ENCODE data around the gene RAB6B. TPM values are rescaled to one million over a fixed set of nuclear protein-coding genes. Genes with fewer than 3 reads are reported as not detected.

Gene RAB6B
- total RNA-seq, 1 experiment from 2014 or later = 0.52 TPM

DNA sequence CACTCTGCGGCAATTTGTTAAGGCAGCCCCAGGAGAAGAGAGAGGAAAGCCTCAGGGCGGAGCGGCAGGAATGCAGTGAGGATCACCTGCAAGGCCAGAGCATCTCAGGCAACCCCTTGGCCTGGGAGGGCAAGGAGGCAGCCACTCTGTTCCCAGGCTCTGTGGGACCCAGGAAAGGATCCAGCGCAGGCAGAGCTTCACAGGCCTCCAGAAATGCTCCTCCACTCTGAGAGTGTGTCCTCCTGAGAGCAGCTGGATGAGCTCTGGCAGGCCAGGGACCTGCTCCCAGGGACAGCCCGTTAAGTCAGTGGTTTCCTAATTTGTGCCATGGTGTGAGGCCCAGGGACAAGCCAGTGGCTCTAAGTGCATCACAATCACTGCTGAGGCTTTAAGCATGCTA, 35.2 kb downstream of the RAB6B start:
- no peak overlapping the region for H3K4me3 ChIP-seq
- H3F3A ChIP-seq (ENCODE audit: insufficient read depth, low read depth) = no peaks in the 10 kb centered on the region
- H3K9me3 ChIP-seq (ENCODE audit: insufficient read depth, low read depth) = no peaks in the 10 kb centered on the region
- POLR2A ChIA-PET (ENCODE audit: unreplicated experiment) = no interaction called here
- no peak for DNase-seq
- H3K27ac ChIP-seq = no peak overlapping the region
- BruUV-seq (replicated peaks) = no TSS peak
- H3K36me3 ChIP-seq (ENCODE audit: low read depth) = no peaks in the 10 kb centered on the region
- TF ChIP-seq EZH2 (IDR thresholded peaks at IDR 0.05; ENCODE audit: low read depth) (no peak), CTCF (conservative IDR thresholded peaks at IDR 0.05) (no peak)
- H3K4me1 ChIP-seq (replicated peaks; ENCODE audit: insufficient read depth) = no peaks in the 10 kb centered on the region
- peaks cover 34% of the 10 kb centered on the region for H3K27me3 ChIP-seq (ENCODE audit: insufficient read depth, low read depth)
- no peaks in the 10 kb centered on the region for H4K20me1 ChIP-seq (ENCODE audit: insufficient read depth)
- no peak overlapping the region for H3K4me2 ChIP-seq
- CTCF ChIA-PET = no interaction called here
- H3K79me2 ChIP-seq (ENCODE audit: low read depth) = no peaks in the 10 kb centered on the region
- intact Hi-C loops (cut with micrococcal nuclease; ENCODE audit: unreplicated experiment) = no loop called here
- H3K9me2 ChIP-seq (ENCODE audit: insufficient read depth) = no peaks in the 10 kb centered on the region
- no peak overlapping the region for H2AFZ ChIP-seq

DNA sequence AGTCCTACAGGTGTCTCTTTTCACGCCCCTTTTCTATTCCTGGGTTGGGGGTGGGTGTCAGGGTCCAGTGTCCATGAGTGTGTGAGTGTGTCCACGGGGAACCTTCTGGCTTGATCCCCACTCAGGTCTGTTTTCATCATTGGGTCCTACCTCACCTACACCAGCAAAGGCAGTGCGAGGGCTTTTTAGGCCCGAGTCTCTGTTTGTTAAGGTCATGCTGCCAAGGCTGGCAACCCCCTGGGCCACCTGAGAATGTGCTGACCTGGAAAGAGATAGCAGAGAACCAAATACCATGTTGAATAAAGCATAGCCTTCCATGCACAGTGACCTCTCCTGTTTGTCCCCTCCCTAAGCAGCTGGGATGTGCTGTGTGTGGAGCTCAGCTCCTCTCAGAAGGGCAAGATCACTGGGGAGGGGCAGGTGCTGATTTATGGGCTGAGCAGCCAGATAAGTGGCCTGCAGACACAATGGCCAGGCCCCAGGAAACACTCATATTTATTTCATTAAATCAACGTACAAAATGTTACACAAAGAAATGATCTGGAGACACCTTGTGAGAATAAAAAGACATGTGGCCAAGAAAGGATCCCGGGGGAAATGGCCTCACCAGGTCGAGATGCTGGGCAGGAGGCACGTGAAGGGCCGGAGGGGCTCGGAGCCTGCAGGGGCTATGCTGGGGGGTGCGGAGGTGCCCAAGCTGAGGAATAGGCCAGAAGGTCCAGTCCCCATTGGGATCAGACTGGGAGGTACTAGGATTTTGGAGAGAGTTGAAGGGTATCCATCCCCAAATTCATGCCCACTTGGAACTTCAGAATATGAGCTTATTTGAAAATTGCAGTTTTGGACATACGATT, 36.1 kb downstream of the RAB6B start:
- no peak for DNase-seq
- Histone ChIP-seq H3K79me2 (ENCODE audit: low read depth) (no peaks in the 10 kb centered on the region), H4K20me1 (ENCODE audit: insufficient read depth) (no peaks in the 10 kb centered on the region), H3K4me3 (no peak overlapping the region), H3K9me2 (ENCODE audit: insufficient read depth) (no peaks in the 10 kb centered on the region), H3F3A (ENCODE audit: insufficient read depth, low read depth) (no peaks in the 10 kb centered on the region), H3K27me3 (ENCODE audit: insufficient read depth, low read depth) (peaks cover 31% of the 10 kb centered on the region), H3K9me3 (ENCODE audit: insufficient read depth, low read depth) (no peaks in the 10 kb centered on the region), H3K27ac (no peak overlapping the region), H3K4me2 (no peak overlapping the region), H3K4me1 (replicated peaks; ENCODE audit: insufficient read depth) (no peaks in the 10 kb centered on the region), H2AFZ (no peak overlapping the region), H3K36me3 (ENCODE audit: low read depth) (no peaks in the 10 kb centered on the region)
- intact Hi-C loops (cut with micrococcal nuclease; ENCODE audit: unreplicated experiment) = no loop called here
- TF ChIP-seq CTCF (conservative IDR thresholded peaks at IDR 0.05) = no peak
- TF ChIP-seq EZH2 (IDR thresholded peaks at IDR 0.05; ENCODE audit: low read depth) = no peak
- BruUV-seq (replicated peaks) = no TSS peak
- ChIA-PET POLR2A (ENCODE audit: unreplicated experiment) (no interaction called here), CTCF (no interaction called here)

GRCh38 chr3:133857767-133858166, 37.9 kb downstream of the RAB6B start:
- H3F3A ChIP-seq (ENCODE audit: insufficient read depth, low read depth) = no peaks in the 10 kb centered on the region
- no TSS peak for BruUV-seq (replicated peaks)
- no peaks in the 10 kb centered on the region for H3K4me1 ChIP-seq (replicated peaks; ENCODE audit: insufficient read depth)
- no peak overlapping the region for H3K4me2 ChIP-seq
- no peak for DNase-seq
- no peaks in the 10 kb centered on the region for H3K79me2 ChIP-seq (ENCODE audit: low read depth)
- H4K20me1 ChIP-seq (ENCODE audit: insufficient read depth) = no peaks in the 10 kb centered on the region
- H3K36me3 ChIP-seq (ENCODE audit: low read depth) = no peaks in the 10 kb centered on the region
- ChIA-PET POLR2A (ENCODE audit: unreplicated experiment) (no interaction called here), CTCF (no interaction called here)
- no peak overlapping the region for H2AFZ ChIP-seq
- peaks cover 18% of the 10 kb centered on the region for H3K27me3 ChIP-seq (ENCODE audit: insufficient read depth, low read depth)
- H3K9me3 ChIP-seq (ENCODE audit: insufficient read depth, low read depth) = no peaks in the 10 kb centered on the region
- intact Hi-C loops (cut with micrococcal nuclease; ENCODE audit: unreplicated experiment) = no loop called here
- no peak for TF ChIP-seq CTCF (conservative IDR thresholded peaks at IDR 0.05)
- no peak for TF ChIP-seq EZH2 (IDR thresholded peaks at IDR 0.05; ENCODE audit: low read depth)
- H3K9me2 ChIP-seq (ENCODE audit: insufficient read depth) = no peaks in the 10 kb centered on the region
- no peak overlapping the region for H3K4me3 ChIP-seq
- H3K27ac ChIP-seq = no peak overlapping the region

Measured in PC-9 (cell line).